NCI-H226 (cell line): ENCODE results near the gene ZDHHC13.

Experiments used
- DNase-seq: peaks from one replicate; pipeline ENCODE4 v3.0.0-alpha.2; 2015

The ZDHHC13 gene

DNA sequence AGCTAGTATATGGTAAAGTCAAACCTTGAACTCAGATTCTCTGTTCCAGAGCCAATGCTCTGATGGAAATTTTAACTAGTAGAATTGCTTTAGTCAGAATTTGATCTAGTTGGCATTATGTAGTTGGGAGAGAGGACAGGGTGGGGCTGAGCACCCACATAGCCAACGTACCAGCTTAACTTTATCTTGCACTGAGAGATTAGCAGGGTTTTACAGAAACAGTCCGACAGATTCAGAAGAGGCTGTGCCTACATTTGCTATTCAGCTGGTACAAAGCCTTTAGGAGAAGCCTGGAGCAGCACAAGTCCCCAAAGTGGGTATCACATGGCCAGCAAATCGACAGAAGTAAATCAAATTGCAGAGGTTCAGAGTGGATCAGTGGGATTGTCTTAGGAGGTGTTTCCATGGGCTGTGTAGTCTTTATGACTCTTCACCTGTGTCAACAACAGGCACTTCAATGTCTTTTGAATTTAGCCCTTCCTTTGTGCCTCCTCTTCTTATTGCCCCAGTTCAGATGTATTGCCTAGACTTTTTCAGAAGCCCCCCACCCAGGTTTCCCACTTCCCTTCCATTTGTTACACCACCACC, 92.1 kb downstream of the ZDHHC13 start:
- no peak for DNase-seq

- peak; percentile 80 for DNase-seq
Measured at GRCh38 chr11:19209617-19210370, 92.8 kb downstream of the ZDHHC13 start.

GRCh38 chr11:19216021-19216420, 99.1 kb downstream of the ZDHHC13 start:
- DNase-seq = no peak

DNA sequence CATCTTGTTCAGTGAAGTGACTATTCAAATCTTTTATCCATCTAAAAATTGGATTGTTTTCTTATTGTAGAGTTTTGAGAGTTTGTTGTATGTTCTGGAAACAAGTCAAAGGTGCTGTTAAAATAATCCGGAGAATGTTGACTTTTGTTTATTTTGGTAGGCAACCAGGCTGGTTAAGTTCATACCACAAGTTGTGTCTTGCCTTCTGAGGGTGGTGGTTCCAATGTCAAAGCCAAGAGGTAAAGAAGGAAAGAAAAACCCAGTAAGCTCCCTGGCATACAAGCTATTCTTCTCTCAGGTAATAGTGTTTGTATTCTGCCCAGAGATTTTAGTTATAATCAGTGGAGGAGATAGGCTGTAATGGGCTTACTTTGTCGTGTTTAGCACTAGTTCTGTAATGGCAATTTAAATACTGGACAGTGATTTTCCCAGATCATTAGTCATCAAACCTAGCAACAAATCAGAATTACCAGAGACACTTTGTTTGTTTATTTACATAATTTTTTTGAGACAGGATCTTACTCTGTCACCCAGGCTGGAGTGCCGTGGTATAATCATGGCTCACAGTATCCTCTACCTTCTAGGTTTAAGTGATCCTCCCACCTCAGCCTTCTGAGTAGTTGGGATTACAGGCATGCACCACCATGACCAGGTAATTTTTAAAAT, 99.9 kb downstream of the ZDHHC13 start:
- DNase-seq = no peak

DNA sequence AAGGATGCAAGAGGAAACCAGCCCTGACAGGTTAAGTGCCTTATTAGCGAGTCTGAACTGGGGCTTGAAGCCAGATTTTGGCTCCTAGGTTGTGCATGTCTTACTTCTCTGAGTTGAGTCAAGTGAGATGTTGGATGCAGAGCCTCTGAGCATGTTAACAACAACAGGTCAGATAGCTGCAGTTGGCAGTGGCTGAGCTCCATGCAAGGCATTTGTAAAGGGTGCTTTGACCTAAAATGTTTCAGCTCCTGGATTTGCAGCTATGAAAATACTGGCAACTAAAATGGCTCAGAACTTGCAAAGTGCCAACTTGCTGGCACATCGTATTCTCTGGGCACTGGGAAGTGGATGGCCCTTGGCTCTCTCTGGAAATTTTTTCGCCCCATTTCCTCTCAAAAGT, 101.2 kb downstream of the ZDHHC13 start:
- DNase-seq = no peak

GRCh38 chr11:19218786-19219460, 102.0 kb downstream of the ZDHHC13 start:
- no peak for DNase-seq

GRCh38 chr11:19220903-19221724, 104.1 kb downstream of the ZDHHC13 start:
- DNase-seq = peak; percentile 73

- DNase-seq = no peak
Measured at GRCh38 chr11:19225123-19225522, 108.2 kb downstream of the ZDHHC13 start.

DNA sequence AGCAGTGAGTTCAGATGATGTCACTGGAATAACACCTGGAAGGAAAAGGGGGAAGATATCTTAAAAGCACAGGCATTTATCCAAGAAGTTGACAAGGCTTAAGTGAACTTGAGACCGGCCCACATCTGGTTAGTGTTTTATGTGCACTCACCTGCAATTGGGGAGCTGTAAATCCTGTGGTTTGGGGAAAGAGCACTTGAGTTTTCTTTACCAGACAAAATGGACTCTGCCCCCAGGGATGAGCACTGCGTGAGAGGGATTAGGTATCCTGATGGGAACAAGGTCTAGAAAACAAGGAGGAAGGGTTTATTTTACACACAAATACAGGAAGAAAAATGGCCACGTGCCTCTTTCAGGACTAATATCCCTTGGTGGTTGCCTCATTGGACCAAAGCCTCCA, 108.6 kb downstream of the ZDHHC13 start:
- no peak for DNase-seq
